HuH-7.5 (cell line): Measurements from ENCODE around the gene SLC35A3.
"Not testable (repeated sequence)": the region's sequence is repeated elsewhere in the genome, so short reads cannot be mapped to it uniquely, and the experiment has no call there.

Source experiments
- DNase-seq: peaks from one replicate; pipeline ENCODE4 v3.0.0; 2011; ENCODE audit warnings: low spot score

SLC35A3 gene

GRCh38 chr1:100036718-100037655, 67.2 kb downstream of the SLC35A3 start:
- no peak for DNase-seq

DNA sequence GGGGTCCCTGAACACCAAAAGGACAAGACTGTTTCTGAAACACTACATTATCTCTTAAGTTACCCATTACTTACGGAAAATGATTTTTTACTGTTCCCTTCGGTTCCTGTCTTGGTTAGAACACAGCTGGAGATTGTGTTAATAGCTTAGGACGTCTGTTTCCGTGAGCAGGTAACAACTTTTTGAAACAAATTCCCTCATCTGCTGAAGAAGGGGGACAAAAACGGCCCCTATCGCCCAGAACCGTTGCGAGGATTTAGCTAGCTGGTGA, 67.8 kb downstream of the SLC35A3 start:
- peak; percentile 24 for DNase-seq

- DNase-seq = peak; percentile 69
Observed at GRCh38 chr1:100037927-100038659, 68.3 kb downstream of the SLC35A3 start.

- DNase-seq = peak; percentile 29
Observed at GRCh38 chr1:100038660-100039287, 69.0 kb downstream of the SLC35A3 start.

DNA sequence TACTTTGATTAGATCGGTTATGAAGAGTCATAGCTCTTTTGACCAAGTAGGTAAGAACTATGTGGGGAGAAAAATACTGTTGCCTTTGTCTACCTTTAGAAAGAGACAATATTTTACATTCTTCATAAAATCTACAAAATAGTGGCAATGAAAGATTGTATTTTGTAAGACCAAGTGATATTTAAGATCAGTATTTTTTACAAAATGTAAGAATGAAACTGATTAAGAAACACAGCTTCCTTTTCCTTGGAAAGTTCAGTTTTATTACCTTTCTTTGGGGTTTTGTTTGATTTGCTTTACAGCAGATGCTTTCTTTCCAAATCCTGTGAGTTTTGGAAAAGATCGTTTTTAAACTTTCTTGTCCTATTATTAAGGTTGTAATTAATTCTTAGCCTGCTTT, 69.8 kb downstream of the SLC35A3 start:
- DNase-seq = no peak

GRCh38 chr1:100045206-100045605, 75.4 kb downstream of the SLC35A3 start:
- DNase-seq = no peak

DNA sequence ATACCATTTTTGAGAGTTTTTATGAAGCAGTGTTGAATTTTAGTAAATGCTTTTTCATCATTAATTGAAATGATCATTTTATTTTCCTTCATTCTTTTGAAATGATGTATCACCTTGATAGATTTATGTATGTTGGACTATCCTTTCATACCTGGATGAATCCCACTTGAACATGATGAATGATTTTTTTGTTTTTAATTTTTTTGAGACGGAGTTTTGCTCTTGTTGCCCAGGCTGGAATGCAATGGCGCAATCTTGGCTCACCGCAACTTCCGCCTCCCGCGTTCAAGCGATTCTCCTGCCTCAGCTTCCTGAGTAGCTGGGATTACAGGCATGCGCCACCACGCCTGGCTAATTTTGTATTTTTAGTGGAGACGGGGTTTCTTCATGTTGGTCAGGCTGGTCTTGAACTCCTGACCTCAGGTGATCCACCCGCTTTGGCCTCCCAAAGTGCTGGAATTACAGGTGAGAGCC, 77.5 kb downstream of the SLC35A3 start:
- not testable (repeated sequence) for DNase-seq

- DNase-seq = no peak
Observed at GRCh38 chr1:100050139-100050538, 80.3 kb downstream of the SLC35A3 start.

DNA sequence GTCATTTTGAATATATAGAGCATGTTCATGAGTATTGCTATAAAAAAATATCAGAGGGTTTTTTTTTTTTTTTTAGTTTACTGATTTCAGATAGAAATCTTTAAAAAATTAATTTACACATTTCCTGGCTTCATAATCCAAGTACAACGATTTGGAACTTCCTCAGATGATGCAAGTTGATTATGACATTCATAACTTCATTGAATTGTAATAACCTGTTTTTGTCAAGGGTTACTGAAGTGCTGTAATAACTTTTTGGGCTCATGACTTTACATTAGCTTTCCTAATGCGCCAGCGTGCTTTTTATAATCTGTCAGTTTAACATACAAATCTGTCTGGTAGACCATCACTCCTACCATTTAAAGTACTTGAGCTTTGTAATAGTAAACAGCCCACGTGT, 81.6 kb downstream of the SLC35A3 start:
- no peak for DNase-seq

DNA sequence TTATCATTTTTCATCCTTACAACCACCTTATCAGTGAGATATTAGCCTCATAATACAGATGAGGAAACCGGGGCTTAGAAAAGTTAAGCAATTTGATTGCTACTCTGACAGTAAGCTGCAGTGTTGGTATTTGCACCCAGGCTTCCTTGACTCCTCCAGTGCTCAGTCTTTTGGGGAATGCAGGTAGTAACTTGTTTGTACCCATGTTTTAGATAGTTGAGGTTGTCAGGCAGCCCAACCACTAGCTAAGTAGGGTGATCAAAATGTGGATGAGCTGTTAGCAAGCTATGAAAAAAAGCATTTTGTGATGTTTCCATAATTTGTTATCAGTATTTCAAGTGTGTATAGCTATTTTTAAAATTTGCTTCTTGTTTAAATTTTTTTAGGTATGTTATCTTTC, 82.1 kb downstream of the SLC35A3 start:
- DNase-seq = no peak

DNA sequence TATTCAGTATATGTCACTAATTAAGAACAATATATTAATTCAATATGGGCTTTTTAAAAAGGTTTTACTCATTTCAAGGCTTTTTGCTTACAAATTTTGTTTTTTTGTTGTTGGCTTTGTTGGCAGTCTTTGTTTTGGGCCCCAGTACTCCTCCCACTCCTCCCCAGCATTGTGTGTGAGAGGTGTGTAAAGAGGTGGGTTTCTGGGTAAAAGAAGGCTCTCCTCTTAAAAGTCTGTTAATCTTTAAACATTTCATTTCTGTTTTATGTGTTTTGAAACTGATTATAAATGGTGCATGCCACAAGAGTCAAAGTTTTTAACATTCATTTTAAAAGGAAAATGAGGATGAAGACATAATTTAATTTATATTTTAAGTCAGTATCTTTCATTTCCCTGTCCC, 83.3 kb downstream of the SLC35A3 start:
- DNase-seq = no peak

DNA sequence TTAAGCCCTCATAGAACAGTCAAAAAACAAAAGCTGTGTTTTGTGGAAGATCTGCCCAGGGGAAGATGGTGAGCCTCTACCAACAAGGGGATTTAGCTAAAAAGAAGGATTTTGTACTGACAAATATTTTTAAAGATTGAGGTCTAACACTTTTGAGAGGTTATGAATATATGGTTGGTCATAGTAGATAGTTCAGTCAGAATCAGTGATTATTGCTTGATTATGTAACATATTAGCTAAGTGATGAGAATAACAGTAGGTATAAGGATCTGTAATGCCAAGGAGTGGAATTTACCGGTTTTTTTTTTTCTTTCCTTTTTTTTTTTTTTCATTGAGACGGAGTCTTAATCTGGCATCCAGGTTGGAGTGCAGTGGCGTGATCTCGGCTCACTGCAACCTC, 83.9 kb downstream of the SLC35A3 start:
- no peak for DNase-seq

- no peak for DNase-seq
Observed at GRCh38 chr1:100061681-100062080, 91.9 kb downstream of the SLC35A3 start.

GRCh38 chr1:100065183-100065968, 95.6 kb downstream of the SLC35A3 start:
- DNase-seq = no peak

- DNase-seq = no peak
Observed at GRCh38 chr1:100065969-100066227, 96.1 kb downstream of the SLC35A3 start.

- no peak for DNase-seq
Observed at GRCh38 chr1:100070201-100070939, 100.6 kb downstream of the SLC35A3 start.

- DNase-seq = no peak
Observed at GRCh38 chr1:100073531-100073930, 103.7 kb downstream of the SLC35A3 start.

GRCh38 chr1:100074604-100075395, 105.0 kb downstream of the SLC35A3 start:
- DNase-seq = no peak

GRCh38 chr1:100075773-100076172, 106.0 kb downstream of the SLC35A3 start:
- DNase-seq = no peak

DNA sequence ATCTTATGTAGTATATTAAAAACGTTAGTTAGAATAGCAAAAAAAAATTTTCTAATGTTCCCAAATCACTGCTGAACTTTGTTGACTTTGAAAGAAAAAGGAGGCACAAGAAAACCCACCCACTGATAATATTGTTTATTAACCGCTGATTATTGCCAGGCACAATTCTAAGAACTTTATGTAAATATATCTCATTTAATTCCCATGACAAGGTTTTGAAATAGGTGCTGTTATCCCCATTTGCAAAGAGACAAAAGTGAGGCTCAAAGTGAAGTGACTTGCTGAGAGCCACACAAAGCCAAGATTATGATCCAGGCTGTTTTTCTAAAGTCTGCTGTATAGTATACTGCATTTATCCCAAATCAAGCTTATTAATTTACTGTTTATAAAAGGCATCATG, 106.5 kb downstream of the SLC35A3 start:
- no peak for DNase-seq

DNA sequence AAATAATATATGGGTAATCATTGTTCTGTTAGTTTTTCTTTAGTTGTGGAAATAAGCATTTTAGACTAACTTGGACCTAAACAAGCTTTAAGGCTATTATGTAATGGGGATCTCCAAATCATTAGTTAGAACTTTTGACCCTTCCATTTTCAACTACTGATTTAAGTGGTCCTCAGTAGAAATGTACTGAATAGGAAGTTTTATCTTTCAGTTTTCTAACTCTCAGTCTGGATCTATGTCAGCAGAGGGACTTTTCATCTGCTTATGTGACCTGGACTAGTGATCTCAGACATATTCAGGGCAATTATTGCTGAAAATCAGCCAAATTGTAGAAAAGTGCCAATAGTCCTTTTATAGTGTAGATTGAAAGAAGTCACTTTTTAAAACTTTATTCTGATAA, 106.9 kb downstream of the SLC35A3 start:
- DNase-seq = no peak
